Muscle of leg (tissue), 11 donors: Measurements from ENCODE around the gene ESPL1. TPM values are rescaled to one million over a fixed set of nuclear protein-coding genes. Genes with fewer than 3 reads are reported as not detected.

ENCODE experiments used
- DNase-seq: peaks from one replicate; pipeline ENCODE4 v3.0.0; 2013
- H3K27ac ChIP-seq: one replicate; pipeline ENCODE4 v1.5.1; 2013; ENCODE audit warnings: mild to moderate bottlenecking, low read length, control low read depth
- H3K27me3 ChIP-seq: one replicate; pipeline ENCODE4 v1.6.1; 2013; ENCODE audit warnings: low read length; ENCODE audit not compliant: control insufficient read depth, insufficient read depth
- H3K36me3 ChIP-seq: one replicate; pipeline ENCODE4 v1.6.1; 2013; ENCODE audit warnings: low read length; ENCODE audit not compliant: control insufficient read depth, insufficient read depth
- H3K4me1 ChIP-seq: one replicate; pipeline ENCODE4 v1.6.1; 2013; ENCODE audit warnings: low read length; ENCODE audit not compliant: control insufficient read depth, insufficient read depth
- H3K4me3 ChIP-seq: one replicate; pipeline ENCODE4 v1.5.1; 2013; ENCODE audit warnings: low read length, control low read depth
- H3K9me3 ChIP-seq: replicated peaks from 2 replicates; pipeline ENCODE4 v1.6.1; 2013; ENCODE audit warnings: low read depth, low read length; ENCODE audit not compliant: control insufficient read depth
- WGBS: methylation state at CpG from one replicate; pipeline ENCODE4 v1.1.5; 2013; ENCODE audit warnings: missing lambda C conversion rate; ENCODE audit not compliant: insufficient coverage; 5-methylcytosine and 5-hydroxymethylcytosine counted together
- polyA plus RNA-seq, 8 donors: library from polyadenylated mRNA; unstranded; fragments of 120-200 nt; gene quantifications; one replicate each; pipeline versions ENCODE4 v1.2.1 to v1.2.3, GENCODE V29; 2013; ENCODE audit warnings: inconsistent platforms in 1 of 8, low replicate concordance in 1 of 8; ENCODE audit not compliant: insufficient read length in 8 of 8, insufficient read depth in 1 of 8
- total RNA-seq: library from RNA; stranded (reverse); fragments of 120-200 nt; gene quantifications from one replicate; pipeline ENCODE4 v1.2.4, GENCODE V29; 2013

Gene ESPL1
- total and polyA plus RNA-seq, 9 donors: 4.0 to 9.8 (median 5.8) TPM

GRCh38 chr12:53336181-53336681, 68.1 kb downstream of the ESPL1 start, which contains the start of gene SP7:
Gene SP7 (minus strand): TSS chr12:53336354. CDS start chr12:53335646, 708 bp downstream.
- no peak within 1 kb of the TSS for H3K4me3 ChIP-seq
- peaks cover 8% of the 10 kb centered on the region for H3K4me1 ChIP-seq
- 21% methylated on average over 2 of the region's 15 CpGs for WGBS
- no peaks in the 10 kb centered on the region for H3K9me3 ChIP-seq
- no peak for DNase-seq
- H3K27ac ChIP-seq: no peak within 1 kb of the TSS
- H3K36me3 ChIP-seq: no peaks in the 10 kb centered on the region
- H3K27me3 ChIP-seq: peaks cover 56% of the 10 kb centered on the region

- no peak for DNase-seq
- Histone ChIP-seq H3K36me3 (no peaks in the 10 kb centered on the region), H3K27ac (no peak overlapping the region), H3K27me3 (peaks cover 50% of the 10 kb centered on the region), H3K9me3 (no peaks in the 10 kb centered on the region), H3K4me3 (no peak overlapping the region), H3K4me1 (peaks cover 8% of the 10 kb centered on the region)
- WGBS: 46% methylated on average over 4 of the region's 11 CpGs
Observed at GRCh38 chr12:53338017-53338416, 69.9 kb downstream of the ESPL1 start.

- WGBS: no CpG with 5 or more reads among the region's 6 CpGs
- Histone ChIP-seq H3K27me3 (peaks cover 45% of the 10 kb centered on the region), H3K27ac (no peak overlapping the region), H3K4me3 (no peak overlapping the region), H3K4me1 (peaks cover 8% of the 10 kb centered on the region), H3K9me3 (no peaks in the 10 kb centered on the region), H3K36me3 (no peaks in the 10 kb centered on the region)
- DNase-seq: no peak
Observed at GRCh38 chr12:53338916-53339315, 70.8 kb downstream of the ESPL1 start.

GRCh38 chr12:53340398-53340797, 72.3 kb downstream of the ESPL1 start:
- H3K4me1 ChIP-seq: peaks cover 15% of the 10 kb centered on the region
- H3K27ac ChIP-seq: no peak overlapping the region
- peaks cover 38% of the 10 kb centered on the region for H3K27me3 ChIP-seq
- H3K36me3 ChIP-seq: no peaks in the 10 kb centered on the region
- no peak overlapping the region for H3K4me3 ChIP-seq
- no peak for DNase-seq
- H3K9me3 ChIP-seq: no peaks in the 10 kb centered on the region
- 65% methylated on average over 4 of the region's 9 CpGs for WGBS

Other genes starting within 250 kb of the ESPL1 start
- gene TNS2, start 218.2 kb upstream of the ESPL1 start, total RNA-seq: 49.3 TPM
- 100 to 1,000 TPM in 3 of 8 donors, 10 to 100 TPM in 5; 66.8 to 119 (median 99.4) TPM for gene TNS2, start 218.2 kb upstream of the ESPL1 start, polyA plus RNA-seq
- gene SPRYD3, start 188.9 kb upstream of the ESPL1 start, total RNA-seq: 15.2 TPM
- gene SPRYD3, start 188.9 kb upstream of the ESPL1 start, polyA plus RNA-seq: 10 to 100 TPM; 18.2 to 23.6 (median 20.5) TPM
- 132 TPM for gene IGFBP6, start 170.6 kb upstream of the ESPL1 start, total RNA-seq
- 100 to 1,000 TPM in 4 of 8 donors, 10 to 100 TPM in 4; 50.7 to 181 (median 93.6) TPM for gene IGFBP6, start 170.6 kb upstream of the ESPL1 start, polyA plus RNA-seq
- 0.04 TPM for gene SOAT2, start 164.8 kb upstream of the ESPL1 start, total RNA-seq
- gene SOAT2, start 164.8 kb upstream of the ESPL1 start, polyA plus RNA-seq: 1 to 10 TPM in 2 of 8 donors, under 1 TPM in 6; 0.07 to 4.8 (median 0.21) TPM
- 19.0 TPM for gene ZNF740, start 87.6 kb upstream of the ESPL1 start, total RNA-seq
- gene ZNF740, start 87.6 kb upstream of the ESPL1 start, polyA plus RNA-seq: 10 to 100 TPM; 23.9 to 36.9 (median 28.5) TPM
- 21.4 TPM for gene CSAD, start 87.4 kb upstream of the ESPL1 start, total RNA-seq
- gene CSAD, start 87.4 kb upstream of the ESPL1 start, polyA plus RNA-seq: 10 to 100 TPM; 16.2 to 55.0 (median 31.6) TPM
- 0.80 TPM for gene ITGB7, start 61.0 kb upstream of the ESPL1 start, total RNA-seq
- 1 to 10 TPM in 3 of 8 donors, under 1 TPM in 5; 0.27 to 1.4 (median 0.74) TPM for gene ITGB7, start 61.0 kb upstream of the ESPL1 start, polyA plus RNA-seq
- gene RARG, start 36.1 kb upstream of the ESPL1 start, total RNA-seq: 17.5 TPM
- 10 to 100 TPM; 20.1 to 44.5 (median 30.1) TPM for gene RARG, start 36.1 kb upstream of the ESPL1 start, polyA plus RNA-seq
- gene PFDN5, start 27.2 kb downstream of the ESPL1 start, total RNA-seq: 875 TPM
- gene PFDN5, start 27.2 kb downstream of the ESPL1 start, polyA plus RNA-seq: 100 to 1,000 TPM; 451 to 711 (median 530) TPM
- 47.5 TPM for gene MYG1, start 31.4 kb downstream of the ESPL1 start, total RNA-seq
- gene MYG1, start 31.4 kb downstream of the ESPL1 start, polyA plus RNA-seq: 10 to 100 TPM; 34.7 to 43.8 (median 37.0) TPM
- 48.9 TPM for gene AAAS, start 53.3 kb downstream of the ESPL1 start, total RNA-seq
- gene AAAS, start 53.3 kb downstream of the ESPL1 start, polyA plus RNA-seq: 10 to 100 TPM; 47.9 to 62.4 (median 52.3) TPM
- gene SP7, start 68.1 kb downstream of the ESPL1 start, total RNA-seq: 0.04 TPM
- under 1 TPM in 3 of 8 donors, not detected in 5; 0.05 to 0.20 (median 0.06) TPM for gene SP7, start 68.1 kb downstream of the ESPL1 start, polyA plus RNA-seq
- 34.8 TPM for gene SP1, start 111.9 kb downstream of the ESPL1 start, total RNA-seq
- gene SP1, start 111.9 kb downstream of the ESPL1 start, polyA plus RNA-seq: 10 to 100 TPM; 28.7 to 48.3 (median 37.4) TPM
- gene AMHR2, start 155.6 kb downstream of the ESPL1 start, total RNA-seq: not detected
- under 1 TPM in 5 of 8 donors, not detected in 3; 0.09 to 0.36 (median 0.20) TPM for gene AMHR2, start 155.6 kb downstream of the ESPL1 start, polyA plus RNA-seq
- gene PRR13, start 173.4 kb downstream of the ESPL1 start, total RNA-seq: 15.8 TPM
- 10 to 100 TPM; 41.3 to 59.1 (median 47.8) TPM for gene PRR13, start 173.4 kb downstream of the ESPL1 start, polyA plus RNA-seq
- gene PCBP2, start 183.8 kb downstream of the ESPL1 start, total RNA-seq: 206 TPM
- 100 to 1,000 TPM; 520 to 664 (median 584) TPM for gene PCBP2, start 183.8 kb downstream of the ESPL1 start, polyA plus RNA-seq
- gene MAP3K12, start 231.2 kb downstream of the ESPL1 start, total RNA-seq: 15.3 TPM
- 10 to 100 TPM; 12.1 to 19.7 (median 14.6) TPM for gene MAP3K12, start 231.2 kb downstream of the ESPL1 start, polyA plus RNA-seq
- gene TARBP2, start 233.0 kb downstream of the ESPL1 start, total RNA-seq: 26.2 TPM
- gene TARBP2, start 233.0 kb downstream of the ESPL1 start, polyA plus RNA-seq: 10 to 100 TPM; 24.0 to 31.6 (median 26.7) TPM
- 0.98 TPM for gene NPFF, start 239.2 kb downstream of the ESPL1 start, total RNA-seq
- gene NPFF, start 239.2 kb downstream of the ESPL1 start, polyA plus RNA-seq: 1 to 10 TPM in 2 of 8 donors, under 1 TPM in 5, not detected in 1; 0.49 to 2.5 (median 0.88) TPM